ENCODE results near the gene NFU1.
A peak's percentile ranks its signal among the peaks of the same experiment; 100 is the strongest.

NFU1 gene

GRCh38 chr2:69436938-69437750, at the start of gene NFU1:
TSS of gene NFU1 (minus strand) at chr2:69437435. CDS start at chr2:69437422, 13 bp downstream.
- no peaks in the 10 kb centered on the region for H4K20me1 ChIP-seq (ENCODE audit: low read depth, low read length)

GRCh38 chr2:69483696-69484095, 46.5 kb upstream of the NFU1 start:
- no peaks in the 10 kb centered on the region for H3K9me2 ChIP-seq (replicated peaks; ENCODE audit: insufficient read depth, low read length)
- H3K27me3 ChIP-seq (ENCODE audit: low read length): no peaks in the 10 kb centered on the region
- TF ChIP-seq EZH2phosphoT487 (conservative IDR thresholded peaks at IDR 0.05; ENCODE audit: low read length): no peak
- no peak for TF ChIP-seq CTCF (IDR thresholded peaks at IDR 0.05; ENCODE audit: insufficient read depth, low read length, poor library complexity, severe bottlenecking)
- H3K9me3 ChIP-seq (ENCODE audit: insufficient read depth, low read length): no peaks in the 10 kb centered on the region
- no peak overlapping the region for H3K4me3 ChIP-seq (ENCODE audit: insufficient read depth, low read length, poor library complexity, severe bottlenecking)
- H3F3A ChIP-seq (ENCODE audit: insufficient read depth): no peaks in the 10 kb centered on the region
- no peaks in the 10 kb centered on the region for H3K79me2 ChIP-seq (ENCODE audit: insufficient read depth, low read length)
- no peak overlapping the region for H3K9ac ChIP-seq (ENCODE audit: low read length)
- no peak overlapping the region for H3K27ac ChIP-seq (ENCODE audit: low read depth, low read length)
- H4K20me1 ChIP-seq (ENCODE audit: low read depth, low read length): no peaks in the 10 kb centered on the region
- H2AFZ ChIP-seq (ENCODE audit: low read depth, low read length, severe bottlenecking): no peak overlapping the region
- no peak overlapping the region for H3K4me2 ChIP-seq (ENCODE audit: low read depth, low read length, poor library complexity, severe bottlenecking)
- no peaks in the 10 kb centered on the region for H3K36me3 ChIP-seq (ENCODE audit: low read length)

More at GRCh38 chr2:69436938-69437750, at the start of gene NFU1:
- TF ChIP-seq EZH2phosphoT487 (conservative IDR thresholded peaks at IDR 0.05; ENCODE audit: low read length): no peak
- TF ChIP-seq CTCF (IDR thresholded peaks at IDR 0.05; ENCODE audit: insufficient read depth, low read length, poor library complexity, severe bottlenecking): peak; percentile 20
- Histone ChIP-seq H3F3A (ENCODE audit: insufficient read depth) (0 out of 2 replicates have a peak, but pooled peaks cover 3% of the 10 kb centered on the region), H3K4me3 (ENCODE audit: insufficient read depth, low read length, poor library complexity, severe bottlenecking) (peak within 1 kb of the TSS; percentile 71), H3K27ac (ENCODE audit: low read depth, low read length) (peak within 1 kb of the TSS; percentile 70), H3K9me3 (ENCODE audit: insufficient read depth, low read length) (no peaks in the 10 kb centered on the region), H3K4me2 (ENCODE audit: low read depth, low read length, poor library complexity, severe bottlenecking) (peak within 1 kb of the TSS; percentile 79), H3K9ac (ENCODE audit: low read length) (peak within 1 kb of the TSS; percentile 82), H3K79me2 (ENCODE audit: insufficient read depth, low read length) (0 out of 2 replicates have a peak, but pooled peaks cover 7% of the 10 kb centered on the region), H3K9me2 (replicated peaks; ENCODE audit: insufficient read depth, low read length) (no peaks in the 10 kb centered on the region), H3K27me3 (ENCODE audit: low read length) (no peaks in the 10 kb centered on the region), H3K36me3 (ENCODE audit: low read length) (no peaks in the 10 kb centered on the region), H2AFZ (ENCODE audit: low read depth, low read length, severe bottlenecking) (peak within 1 kb of the TSS; percentile 100)

- Histone ChIP-seq H3K27ac (ENCODE audit: low read depth, low read length) (no peak overlapping the region), H3K9me3 (ENCODE audit: insufficient read depth, low read length) (no peaks in the 10 kb centered on the region), H3K79me2 (ENCODE audit: insufficient read depth, low read length) (no peaks in the 10 kb centered on the region), H2AFZ (ENCODE audit: low read depth, low read length, severe bottlenecking) (no peak overlapping the region), H3K4me3 (ENCODE audit: insufficient read depth, low read length, poor library complexity, severe bottlenecking) (no peak overlapping the region), H3K4me2 (ENCODE audit: low read depth, low read length, poor library complexity, severe bottlenecking) (no peak overlapping the region), H3F3A (ENCODE audit: insufficient read depth) (no peaks in the 10 kb centered on the region), H3K9ac (ENCODE audit: low read length) (no peak overlapping the region), H3K27me3 (ENCODE audit: low read length) (no peaks in the 10 kb centered on the region), H3K36me3 (ENCODE audit: low read length) (no peaks in the 10 kb centered on the region), H4K20me1 (ENCODE audit: low read depth, low read length) (no peaks in the 10 kb centered on the region), H3K9me2 (replicated peaks; ENCODE audit: insufficient read depth, low read length) (no peaks in the 10 kb centered on the region)
- TF ChIP-seq EZH2phosphoT487 (conservative IDR thresholded peaks at IDR 0.05; ENCODE audit: low read length): no peak
- no peak for TF ChIP-seq CTCF (IDR thresholded peaks at IDR 0.05; ENCODE audit: insufficient read depth, low read length, poor library complexity, severe bottlenecking)
These were observed 45.8 kb upstream of the NFU1 start for GRCh38 chr2:69483024-69483423.

All from SU-DHL-6 (cell line).